Muscle layer of colon (tissue), 2 donors: ENCODE results near the gene GPR161.
A peak's percentile ranks its signal among the peaks of the same experiment; 100 is the strongest.

ENCODE experiments used
- H3K27ac ChIP-seq: one replicate; pipeline ENCODE4 v1.7.0; 2013; ENCODE audit warnings: low read depth, mild to moderate bottlenecking, low read length, moderate library complexity
- H3K27me3 ChIP-seq, 2 donors: one replicate each; pipeline ENCODE4 v1.7.0; 2013; ENCODE audit warnings: low read length in 2 of 2, mild to moderate bottlenecking in 2 of 2; ENCODE audit not compliant: insufficient read depth in 2 of 2, control insufficient read depth in 1 of 2
- H3K36me3 ChIP-seq: one replicate; pipeline ENCODE4 v1.7.0; 2013; ENCODE audit warnings: mild to moderate bottlenecking, low read length; ENCODE audit not compliant: insufficient read depth
- H3K4me1 ChIP-seq: one replicate; pipeline ENCODE4 v1.7.0; 2013; ENCODE audit warnings: mild to moderate bottlenecking, low read length; ENCODE audit not compliant: insufficient read depth
- H3K4me3 ChIP-seq, 2 donors: one replicate each; pipeline ENCODE4 v1.7.0; 2013; ENCODE audit warnings: low read length in 2 of 2, low read depth in 1 of 2, mild to moderate bottlenecking in 1 of 2, moderate library complexity in 1 of 2
- H3K9ac ChIP-seq: one replicate; pipeline ENCODE4 v1.7.0; 2013; ENCODE audit warnings: low read length
- H3K9me3 ChIP-seq: one replicate; pipeline ENCODE4 v1.7.0; 2013; ENCODE audit warnings: mild to moderate bottlenecking, low read length
- donor health status: abdominal sarcoma.
- donor health status: Adenocarcinoma of cecum.

The GPR161 gene

GRCh38 chr1:168146160-168146539 lies 9.4 kb upstream of the GPR161 start:
- H3K4me3 ChIP-seq = no peak overlapping the region
- H3K27me3 ChIP-seq = no peaks in the 10 kb centered on the region
- H3K36me3 ChIP-seq = no peaks in the 10 kb centered on the region
- H3K4me1 ChIP-seq = no peaks in the 10 kb centered on the region
- H3K9ac ChIP-seq = no peak overlapping the region
- H3K27ac ChIP-seq = no peak overlapping the region
- no peaks in the 10 kb centered on the region for H3K9me3 ChIP-seq

- Histone ChIP-seq H3K9ac (no peak overlapping the region), H3K4me1 (no peaks in the 10 kb centered on the region), H3K27me3 (no peaks in the 10 kb centered on the region), H3K9me3 (no peaks in the 10 kb centered on the region), H3K4me3 (no peak overlapping the region), H3K36me3 (no peaks in the 10 kb centered on the region), H3K27ac (no peak overlapping the region)
Observed at GRCh38 chr1:168145184-168146159, 8.7 kb upstream of the GPR161 start.

- no peak overlapping the region for H3K27ac ChIP-seq
- no peaks in the 10 kb centered on the region for H3K9me3 ChIP-seq
- H3K27me3 ChIP-seq = no peaks in the 10 kb centered on the region
- H3K4me1 ChIP-seq = peaks cover 9% of the 10 kb centered on the region
- H3K4me3 ChIP-seq = no peak overlapping the region
- no peaks in the 10 kb centered on the region for H3K36me3 ChIP-seq
- H3K9ac ChIP-seq = no peak overlapping the region
Observed at GRCh38 chr1:168141871-168142385, 5.2 kb upstream of the GPR161 start.

- H3K9ac ChIP-seq = no peak overlapping the region
- H3K4me3 ChIP-seq = no peak overlapping the region
- peaks cover 17% of the 10 kb centered on the region for H3K4me1 ChIP-seq
- no peaks in the 10 kb centered on the region for H3K27me3 ChIP-seq
- H3K27ac ChIP-seq = no peak overlapping the region
- H3K9me3 ChIP-seq = no peaks in the 10 kb centered on the region
- H3K36me3 ChIP-seq = no peaks in the 10 kb centered on the region
Observed at GRCh38 chr1:168139070-168139469, 2.3 kb upstream of the GPR161 start.

GRCh38 chr1:168138134-168138533 lies 1.4 kb upstream of the GPR161 start:
- H3K27me3 ChIP-seq = no peaks in the 10 kb centered on the region
- no peak overlapping the region for H3K27ac ChIP-seq
- no peaks in the 10 kb centered on the region for H3K9me3 ChIP-seq
- no peak overlapping the region for H3K4me3 ChIP-seq
- no peak overlapping the region for H3K9ac ChIP-seq
- H3K36me3 ChIP-seq = no peaks in the 10 kb centered on the region
- H3K4me1 ChIP-seq = peaks cover 17% of the 10 kb centered on the region

DNA sequence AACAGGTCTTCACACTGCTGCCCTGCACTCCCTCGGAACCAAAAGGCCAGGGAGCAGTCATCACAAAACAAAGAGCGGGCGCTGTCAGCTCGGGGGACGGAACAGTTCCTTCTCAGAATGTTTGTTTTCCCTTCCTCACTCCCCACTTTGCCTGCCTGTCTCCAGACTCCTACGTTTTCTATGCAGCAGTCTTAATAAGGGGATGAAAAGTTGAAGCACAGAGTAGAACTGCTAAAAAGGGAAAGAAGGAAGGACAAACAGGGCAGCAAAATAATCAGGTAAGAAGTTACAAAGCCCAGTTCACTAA lies 738 bp upstream of the GPR161 start:
- Histone ChIP-seq H3K9ac (peak overlapping the region; percentile 67), H3K4me3 (peak overlapping the region; percentile 84 to 91), H3K9me3 (no peaks in the 10 kb centered on the region), H3K4me1 (peaks cover 17% of the 10 kb centered on the region), H3K36me3 (no peaks in the 10 kb centered on the region), H3K27ac (peak overlapping the region; percentile 68), H3K27me3 (no peaks in the 10 kb centered on the region)

GRCh38 chr1:168135921-168136708 lies 615 bp downstream of the GPR161 start:
- H3K9ac ChIP-seq = peak overlapping the region; percentile 5
- H3K4me1 ChIP-seq = peaks cover 17% of the 10 kb centered on the region
- H3K27me3 ChIP-seq = no peaks in the 10 kb centered on the region
- no peaks in the 10 kb centered on the region for H3K9me3 ChIP-seq
- peak overlapping the region; percentile 51 to 60 for H3K4me3 ChIP-seq
- no peaks in the 10 kb centered on the region for H3K36me3 ChIP-seq
- peak overlapping the region; percentile 53 for H3K27ac ChIP-seq

DNA sequence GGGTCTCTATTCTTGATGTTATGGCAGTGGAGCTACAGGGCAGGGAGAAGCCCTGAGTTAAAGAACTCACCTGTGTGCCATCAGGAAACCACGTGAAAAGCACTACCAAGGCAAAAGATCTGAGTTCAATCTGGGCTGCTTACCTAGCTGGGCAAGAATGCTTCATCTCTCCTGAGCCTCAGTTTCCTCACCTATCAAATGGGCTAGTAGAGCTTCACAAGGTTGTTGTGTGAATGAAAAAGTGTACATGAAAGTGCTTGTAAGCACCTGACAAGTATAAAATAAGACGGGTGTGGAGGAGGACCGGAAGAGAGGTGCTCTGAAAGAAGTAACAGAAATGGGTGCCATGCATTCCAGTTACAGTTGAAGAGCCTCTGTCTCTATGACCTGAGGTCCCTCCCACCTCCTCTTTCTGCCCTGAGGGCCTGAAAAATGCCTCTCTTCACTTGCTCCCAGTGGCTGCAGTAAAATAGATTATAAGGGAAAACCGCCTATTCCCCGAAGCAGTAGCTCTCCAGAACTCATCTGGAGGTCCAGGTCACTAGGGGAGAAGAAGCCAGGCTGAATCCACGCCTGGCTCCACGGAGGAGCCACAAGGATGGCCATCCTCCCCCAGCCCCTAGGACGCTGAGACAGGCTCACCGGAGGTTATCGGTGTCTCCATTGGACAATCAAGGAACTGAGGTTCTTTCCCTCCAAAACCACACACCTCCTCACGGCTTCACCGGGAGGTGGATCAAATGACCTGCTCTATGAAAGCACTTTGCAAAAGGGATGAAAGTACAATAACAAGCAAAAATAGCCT lies 1.4 kb downstream of the GPR161 start:
- H3K36me3 ChIP-seq = no peaks in the 10 kb centered on the region
- H3K4me3 ChIP-seq = peak overlapping the region; percentile 51 to 60
- H3K9ac ChIP-seq = peak overlapping the region; percentile 5
- peaks cover 17% of the 10 kb centered on the region for H3K4me1 ChIP-seq
- peak overlapping the region; percentile 53 for H3K27ac ChIP-seq
- no peaks in the 10 kb centered on the region for H3K27me3 ChIP-seq
- H3K9me3 ChIP-seq = no peaks in the 10 kb centered on the region

- Histone ChIP-seq H3K4me1 (peaks cover 17% of the 10 kb centered on the region), H3K9me3 (no peaks in the 10 kb centered on the region), H3K9ac (no peak overlapping the region), H3K27ac (no peak overlapping the region), H3K27me3 (no peaks in the 10 kb centered on the region), H3K4me3 (peak overlapping the region in 1 of 2 donors; percentile 51), H3K36me3 (no peaks in the 10 kb centered on the region)
Observed at GRCh38 chr1:168134642-168135041, 2.1 kb downstream of the GPR161 start.

GRCh38 chr1:168134132-168134531 lies 2.6 kb downstream of the GPR161 start:
- H3K27me3 ChIP-seq = no peaks in the 10 kb centered on the region
- H3K4me3 ChIP-seq = no peak overlapping the region
- H3K4me1 ChIP-seq = peaks cover 17% of the 10 kb centered on the region
- H3K9me3 ChIP-seq = no peaks in the 10 kb centered on the region
- no peak overlapping the region for H3K27ac ChIP-seq
- no peak overlapping the region for H3K9ac ChIP-seq
- H3K36me3 ChIP-seq = no peaks in the 10 kb centered on the region

DNA sequence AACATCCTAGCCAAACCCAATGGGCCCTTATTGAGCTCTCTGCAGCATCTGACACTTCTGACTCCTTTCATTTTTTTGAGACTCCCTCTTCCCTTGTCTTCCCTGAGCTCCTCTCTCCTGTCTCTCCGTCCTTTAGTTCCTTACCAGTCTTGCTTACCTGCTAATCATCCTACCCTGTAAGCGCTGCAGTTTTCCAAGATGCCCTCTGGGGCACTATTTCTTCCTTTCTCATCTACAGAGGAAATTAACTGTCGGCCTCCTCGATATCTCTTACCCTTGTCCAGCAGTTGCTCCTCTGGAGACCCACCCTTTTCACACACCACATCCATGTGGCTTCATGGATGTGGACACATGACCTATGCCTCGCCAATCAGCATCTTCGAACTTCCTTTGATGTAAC lies 6.8 kb downstream of the GPR161 start:
- Histone ChIP-seq H3K9ac (no peak overlapping the region), H3K27ac (no peak overlapping the region), H3K36me3 (no peaks in the 10 kb centered on the region), H3K4me1 (peaks cover 3% of the 10 kb centered on the region), H3K9me3 (no peaks in the 10 kb centered on the region), H3K27me3 (no peaks in the 10 kb centered on the region), H3K4me3 (no peak overlapping the region)
